HEK293 (cell line): ENCODE data around the gene EHD3.

Experiments
- CTCF ChIA-PET: fragments of 350-600 bp; formaldehyde crosslinking; extraction: SDS; loops from one replicate; lab custom pipeline; 2021; ENCODE audit warnings: antibody characterized with exemption; lab: Yijun Ruan, JAX
- POLR2A ChIA-PET: fragments of 300-600 bp; formaldehyde crosslinking; extraction: SDS; loops from one replicate; lab custom pipeline; 2020; ENCODE audit warnings: antibody characterized with exemption, inconsistent platforms; lab: Yijun Ruan, JAX
- H3K27ac ChIP-seq: fragments of 200-500 bp; sonication (Bioruptor generic); 2 replicates; pipeline ENCODE4 v1.5.1; 2014; ENCODE audit warnings: low read depth, low read length, control low read depth, inconsistent platforms; ENCODE audit errors: extremely low read depth
- H3K36me3 ChIP-seq, 2 experiments: fragments of 200-500 bp in 1 of 2; sonication (Bioruptor generic) in 1 of 2; 1 replicate in 1 of 2; 2 replicates in 1 of 2; pipeline ENCODE4 v1.5.1; 2014 to 2017; ENCODE audit warnings: inconsistent platforms in 2 of 2, low read length in 2 of 2; ENCODE audit not compliant: control insufficient read depth in 2 of 2, insufficient read depth in 1 of 2
- H3K4me1 ChIP-seq: fragments of 200-500 bp; sonication (Bioruptor generic); 2 replicates; pipeline ENCODE4 v1.5.1; 2014; ENCODE audit warnings: mild to moderate bottlenecking, low read length, inconsistent platforms; ENCODE audit not compliant: control insufficient read depth, insufficient read depth
- H3K4me3 ChIP-seq: 2 replicates; pipeline ENCODE4 v1.5.1; 2011; ENCODE audit warnings: low read depth, mild to moderate bottlenecking, control low read depth, low read length, moderate library complexity
- H3K9me3 ChIP-seq: fragments of 200-500 bp; sonication (Bioruptor generic); 2 replicates; pipeline ENCODE4 v1.5.1; 2014; ENCODE audit warnings: low read depth, low read length, inconsistent platforms; ENCODE audit not compliant: control insufficient read depth, insufficient read depth
- KLF16 ChIP-seq: fragments of 450-650 bp; formaldehyde crosslinking; IDR thresholded peaks from 2 replicates; pipeline ENCODE4 v1.5.1; 2017; ENCODE audit warnings: missing biosample characterization, missing genetic modification characterization
- MZF1 ChIP-seq: fragments of 450-650 bp; formaldehyde crosslinking; IDR thresholded peaks from 2 replicates; pipeline ENCODE4 v1.5.1; 2017; ENCODE audit warnings: missing biosample characterization, missing genetic modification characterization, borderline replicate concordance
- SETDB1 ChIP-seq: IDR thresholded peaks from one replicate; pipeline ENCODE4 v1.6.1; 2017; ENCODE audit warnings: mild to moderate bottlenecking, low read length, moderate library complexity, mixed read lengths; ENCODE audit not compliant: insufficient read length
- TSHZ1 ChIP-seq: fragments of 450-650 bp; formaldehyde crosslinking; IDR thresholded peaks from 2 replicates; pipeline ENCODE4 v1.5.1; 2016; ENCODE audit warnings: missing biosample characterization, missing genetic modification characterization, borderline replicate concordance
- ZNF184 ChIP-seq: fragments of 450-650 bp; IDR thresholded peaks from 2 replicates; pipeline ENCODE4 v1.5.1; 2018; ENCODE audit warnings: missing biosample characterization, mild to moderate bottlenecking, missing genetic modification characterization
- ZNF19 ChIP-seq: fragments of 450-650 bp; formaldehyde crosslinking; IDR thresholded peaks from 2 replicates; pipeline ENCODE4; 2016; ENCODE audit warnings: missing biosample characterization, missing genetic modification characterization, low read depth
- ZNF239 ChIP-seq: fragments of 450-650 bp; formaldehyde crosslinking; IDR thresholded peaks from 2 replicates; pipeline ENCODE4 v1.5.1; 2016; ENCODE audit warnings: missing biosample characterization, missing genetic modification characterization
- ZNF335 ChIP-seq: fragments of 450-650 bp; formaldehyde crosslinking; conservative IDR thresholded peaks from 2 replicates; pipeline ENCODE4 v1.5.1; 2016; ENCODE audit warnings: missing biosample characterization, missing genetic modification characterization
- ZNF37A ChIP-seq: fragments of 450-650 bp; IDR thresholded peaks from 2 replicates; pipeline ENCODE4 v1.5.1; 2018; ENCODE audit warnings: missing biosample characterization, missing genetic modification characterization
- ZNF423 ChIP-seq: fragments of 450-650 bp; formaldehyde crosslinking; IDR thresholded peaks from 2 replicates; pipeline ENCODE4 v1.5.1; 2016; ENCODE audit warnings: missing biosample characterization, missing genetic modification characterization
- ZNF426 ChIP-seq: fragments of 450-650 bp; formaldehyde crosslinking; IDR thresholded peaks from 2 replicates; pipeline ENCODE4 v1.5.1; 2017; ENCODE audit warnings: missing biosample characterization, missing genetic modification characterization, mild to moderate bottlenecking, inconsistent platforms, moderate library complexity
- ZNF473 ChIP-seq: fragments of 450-650 bp; formaldehyde crosslinking; IDR thresholded peaks from 2 replicates; pipeline ENCODE4 v1.5.1; 2017; ENCODE audit warnings: missing biosample characterization, missing genetic modification characterization
- ZNF514 ChIP-seq: fragments of 450-650 bp; formaldehyde crosslinking; IDR thresholded peaks from 2 replicates; pipeline ENCODE4 v1.5.1; 2016; ENCODE audit warnings: missing biosample characterization, missing genetic modification characterization
- ZNF623 ChIP-seq: fragments of 450-650 bp; formaldehyde crosslinking; IDR thresholded peaks from 2 replicates; pipeline ENCODE4 v1.5.1; 2016; ENCODE audit warnings: missing biosample characterization, missing genetic modification characterization
- ZNF830 ChIP-seq: fragments of 450-650 bp; IDR thresholded peaks from 2 replicates; pipeline ENCODE4 v1.5.0; 2018; ENCODE audit warnings: missing biosample characterization, missing genetic modification characterization, low read depth, mild to moderate bottlenecking, moderate library complexity
- ZSCAN30 ChIP-seq: fragments of 450-650 bp; IDR thresholded peaks from 2 replicates; pipeline ENCODE4 v1.5.1; 2018; ENCODE audit warnings: missing biosample characterization, mild to moderate bottlenecking, missing genetic modification characterization, moderate library complexity
- ZSCAN5A ChIP-seq: fragments of 450-650 bp; formaldehyde crosslinking; IDR thresholded peaks from 2 replicates; pipeline ENCODE4 v1.5.1; 2016; ENCODE audit warnings: missing biosample characterization, missing genetic modification characterization
- TF ChIP-seq, protein P1 (sequence below): fragments of 450-650 bp; formaldehyde crosslinking; IDR thresholded peaks from 2 replicates; pipeline ENCODE4 v1.5.1; 2016; ENCODE audit warnings: missing biosample characterization, missing genetic modification characterization

EHD3 gene

GRCh38 chr2:31284107-31284506 is 50.2 kb downstream of the EHD3 start:
- H3K4me1 ChIP-seq, result 0 out of 2 replicates have a peak, but pooled peaks cover 2% of the 10 kb centered on the region
- ChIA-PET CTCF (no interaction called here), POLR2A (no interaction called here)
- no peaks in the 10 kb centered on the region for H3K9me3 ChIP-seq
- H3K27ac ChIP-seq, result no peak overlapping the region
- TF ChIP-seq ZNF514, result no peak
- no peak for TF ChIP-seq ZSCAN5A (tag by site-specific recombination)
- no peak for TF ChIP-seq ZNF623
- no peak for TF ChIP-seq ZNF335 (tag by site-specific recombination)
- no peak for TF ChIP-seq SETDB1
- no peak for TF ChIP-seq ZNF19
- TF ChIP-seq TSHZ1 (tag by site-specific recombination), result no peak
- TF ChIP-seq, all 188 proteins: peak for 0
- H3K4me3 ChIP-seq, result no peak overlapping the region
- no peaks in the 10 kb centered on the region for H3K36me3 ChIP-seq

GRCh38 chr2:31286230-31286629 is 52.3 kb downstream of the EHD3 start:
- POLR2A ChIA-PET, result interaction anchor here (0.6 to 0.7 kb wide), 3 partner anchors 8 to 455 kb away, joined by 4 to 10 read pairs (median 6); no protein-coding TSS in a partner anchor
- H3K27ac ChIP-seq, result no peak overlapping the region
- CTCF ChIA-PET, result interaction anchor here (0.7 to 1.9 kb wide), 2 partner anchors 53 to 570 kb away, joined by 4 to 5 read pairs; partner anchors contain the start of gene EHD3
- 0 out of 2 replicates have a peak, but pooled peaks cover 2% of the 10 kb centered on the region for H3K4me1 ChIP-seq
- TF ChIP-seq MZF1 (tag by site-specific recombination) (no peak), KLF16 (tag by site-specific recombination) (no peak), ZNF37A (tag by site-specific recombination) (no peak), ZSCAN30 (tag by site-specific recombination) (no peak), ZNF473 (tag by site-specific recombination) (no peak), ZNF184 (tag by site-specific recombination) (no peak), ZNF239 (tag by site-specific recombination) (no peak), ZNF830 (tag by site-specific recombination) (no peak), ZNF426 (no peak), ZNF423 (tag by site-specific recombination) (no peak)
- TF ChIP-seq, protein P1, sequence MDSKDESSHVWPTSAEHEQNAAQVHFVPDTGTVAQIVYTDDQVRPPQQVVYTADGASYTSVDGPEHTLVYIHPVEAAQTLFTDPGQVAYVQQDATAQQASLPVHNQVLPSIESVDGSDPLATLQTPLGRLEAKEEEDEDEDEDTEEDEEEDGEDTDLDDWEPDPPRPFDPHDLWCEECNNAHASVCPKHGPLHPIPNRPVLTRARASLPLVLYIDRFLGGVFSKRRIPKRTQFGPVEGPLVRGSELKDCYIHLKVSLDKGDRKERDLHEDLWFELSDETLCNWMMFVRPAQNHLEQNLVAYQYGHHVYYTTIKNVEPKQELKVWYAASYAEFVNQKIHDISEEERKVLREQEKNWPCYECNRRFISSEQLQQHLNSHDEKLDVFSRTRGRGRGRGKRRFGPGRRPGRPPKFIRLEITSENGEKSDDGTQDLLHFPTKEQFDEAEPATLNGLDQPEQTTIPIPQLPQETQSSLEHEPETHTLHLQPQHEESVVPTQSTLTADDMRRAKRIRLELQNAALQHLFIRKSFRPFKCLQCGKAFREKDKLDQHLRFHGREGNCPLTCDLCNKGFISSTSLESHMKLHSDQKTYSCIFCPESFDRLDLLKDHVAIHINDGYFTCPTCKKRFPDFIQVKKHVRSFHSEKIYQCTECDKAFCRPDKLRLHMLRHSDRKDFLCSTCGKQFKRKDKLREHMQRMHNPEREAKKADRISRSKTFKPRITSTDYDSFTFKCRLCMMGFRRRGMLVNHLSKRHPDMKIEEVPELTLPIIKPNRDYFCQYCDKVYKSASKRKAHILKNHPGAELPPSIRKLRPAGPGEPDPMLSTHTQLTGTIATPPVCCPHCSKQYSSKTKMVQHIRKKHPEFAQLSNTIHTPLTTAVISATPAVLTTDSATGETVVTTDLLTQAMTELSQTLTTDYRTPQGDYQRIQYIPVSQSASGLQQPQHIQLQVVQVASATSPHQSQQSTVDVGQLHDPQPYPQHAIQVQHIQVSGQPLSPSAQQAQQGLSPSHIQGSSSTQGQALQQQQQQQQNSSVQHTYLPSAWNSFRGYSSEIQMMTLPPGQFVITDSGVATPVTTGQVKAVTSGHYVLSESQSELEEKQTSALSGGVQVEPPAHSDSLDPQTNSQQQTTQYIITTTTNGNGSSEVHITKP (tag by site-specific recombination), result no peak
- no peak overlapping the region for H3K4me3 ChIP-seq
- no peaks in the 10 kb centered on the region for H3K9me3 ChIP-seq
- H3K36me3 ChIP-seq, result no peaks in the 10 kb centered on the region
